Thyroid gland (tissue), 4 donors: ENCODE data around the gene LSMEM2.

Source experiments
- POLR2A ChIP-seq, 2 donors: fragments of 450-650 bp; IDR thresholded peaks; one replicate each; pipeline ENCODE4 v1.6.1; 2017; ENCODE audit warnings: antibody characterized with exemption in 2 of 2, mild to moderate bottlenecking in 2 of 2, moderate library complexity in 1 of 2
- TF ChIP-seq, protein P1 (sequence below), 6 experiments: fragments of 200-600 bp in 3 of 6; fragments of 450-650 bp in 3 of 6; sonication (generic) in 3 of 6; IDR thresholded peaks; one replicate each; pipeline ENCODE4 v1.5.1; 2016 to 2019; ENCODE audit warnings: antibody characterized with exemption in 6 of 6, mild to moderate bottlenecking in 2 of 6, inconsistent platforms in 1 of 6, moderate library complexity in 1 of 6

DNA sequence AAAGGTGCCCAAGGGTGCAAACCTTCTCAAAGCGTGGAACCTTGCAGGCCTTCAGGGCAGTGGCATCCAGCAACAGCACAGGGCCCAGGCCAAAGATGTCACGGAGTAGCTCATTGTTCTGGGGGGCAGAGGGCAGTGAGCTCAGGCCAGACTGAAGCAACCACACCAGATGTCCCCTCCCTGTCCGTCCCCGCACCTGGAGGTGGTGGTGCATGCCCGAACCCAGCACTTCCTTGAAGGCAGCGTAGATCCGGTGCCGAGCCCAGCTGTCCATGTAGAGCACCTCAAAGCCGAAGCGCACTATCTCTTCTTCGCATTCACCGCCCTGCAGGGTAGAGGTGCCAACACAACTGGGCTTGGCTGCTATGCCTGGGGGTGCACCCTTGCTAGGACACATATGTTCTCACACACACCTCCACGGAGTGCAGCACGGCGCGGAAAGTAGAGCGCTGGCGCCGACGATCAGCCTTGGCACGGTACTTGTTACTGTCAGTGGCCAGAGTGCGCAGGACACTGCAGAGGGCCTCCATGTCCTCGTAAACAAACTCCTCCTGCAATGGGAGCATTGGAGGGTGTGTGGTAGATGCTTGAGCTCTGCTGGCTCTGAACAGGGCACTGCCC, 9.6 kb downstream of the LSMEM2 start:
- no peak for TF ChIP-seq POLR2A (IDR thresholded peaks at IDR 0.05)
- TF ChIP-seq, protein P1, sequence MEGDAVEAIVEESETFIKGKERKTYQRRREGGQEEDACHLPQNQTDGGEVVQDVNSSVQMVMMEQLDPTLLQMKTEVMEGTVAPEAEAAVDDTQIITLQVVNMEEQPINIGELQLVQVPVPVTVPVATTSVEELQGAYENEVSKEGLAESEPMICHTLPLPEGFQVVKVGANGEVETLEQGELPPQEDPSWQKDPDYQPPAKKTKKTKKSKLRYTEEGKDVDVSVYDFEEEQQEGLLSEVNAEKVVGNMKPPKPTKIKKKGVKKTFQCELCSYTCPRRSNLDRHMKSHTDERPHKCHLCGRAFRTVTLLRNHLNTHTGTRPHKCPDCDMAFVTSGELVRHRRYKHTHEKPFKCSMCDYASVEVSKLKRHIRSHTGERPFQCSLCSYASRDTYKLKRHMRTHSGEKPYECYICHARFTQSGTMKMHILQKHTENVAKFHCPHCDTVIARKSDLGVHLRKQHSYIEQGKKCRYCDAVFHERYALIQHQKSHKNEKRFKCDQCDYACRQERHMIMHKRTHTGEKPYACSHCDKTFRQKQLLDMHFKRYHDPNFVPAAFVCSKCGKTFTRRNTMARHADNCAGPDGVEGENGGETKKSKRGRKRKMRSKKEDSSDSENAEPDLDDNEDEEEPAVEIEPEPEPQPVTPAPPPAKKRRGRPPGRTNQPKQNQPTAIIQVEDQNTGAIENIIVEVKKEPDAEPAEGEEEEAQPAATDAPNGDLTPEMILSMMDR (IDR thresholded peaks at IDR 0.05), result no peak
